SIG-M5 (cell line): Measurements from ENCODE around the gene ASMT.
"Not testable (repeated sequence)": the region's sequence is repeated elsewhere in the genome, so short reads cannot be mapped to it uniquely, and the experiment has no call there.

ENCODE experiments used
- DNase-seq: peaks from one replicate; lab custom pipeline; 2025; lab: John Stamatoyannopoulos, UW

The ASMT gene

GRCh38 chrX:1614927-1615326 is at the start of gene ASMT:
Gene ASMT (plus strand): TSS chrX:1615059. CDS start chrX:1615200, 141 bp downstream.
- DNase-seq = no peak

GRCh38 chrX:1574181-1574580 is 40.7 kb upstream of the ASMT start:
- not testable (repeated sequence) for DNase-seq

GRCh38 chrX:1576201-1576992 is 38.5 kb upstream of the ASMT start:
- no peak for DNase-seq

- no peak for DNase-seq
Measured at GRCh38 chrX:1577845-1578244, 37.0 kb upstream of the ASMT start.

- no peak for DNase-seq
Measured at GRCh38 chrX:1578511-1579173, 36.2 kb upstream of the ASMT start.

- DNase-seq = no peak
Measured at GRCh38 chrX:1581132-1581531, 33.7 kb upstream of the ASMT start.

- DNase-seq = peak; percentile 0
Measured at GRCh38 chrX:1582686-1583437, 32.0 kb upstream of the ASMT start.

- no peak for DNase-seq
Measured at GRCh38 chrX:1584237-1585011, 30.4 kb upstream of the ASMT start.

GRCh38 chrX:1587161-1587560 is 27.7 kb upstream of the ASMT start:
- DNase-seq = no peak

GRCh38 chrX:1589356-1590130 is 25.3 kb upstream of the ASMT start:
- no peak for DNase-seq

- DNase-seq = peak; percentile 46
Measured at GRCh38 chrX:1591102-1591862, 23.6 kb upstream of the ASMT start, which contains the start of gene AKAP17A. Gene AKAP17A (plus strand): TSS chrX:1591604. CDS start chrX:1593463, 1,859 bp downstream.

GRCh38 chrX:1591863-1592469 is 22.9 kb upstream of the ASMT start:
- no peak for DNase-seq

- DNase-seq = no peak
Measured at GRCh38 chrX:1592470-1593142, 22.3 kb upstream of the ASMT start.

GRCh38 chrX:1593286-1594271 is 21.3 kb upstream of the ASMT start:
- DNase-seq = no peak

- no peak for DNase-seq
Measured at GRCh38 chrX:1595711-1596060, 19.2 kb upstream of the ASMT start.

GRCh38 chrX:1596676-1597344 is 18.0 kb upstream of the ASMT start:
- DNase-seq = no peak

GRCh38 chrX:1597345-1598020 is 17.4 kb upstream of the ASMT start:
- no peak for DNase-seq
